Embryonic facial prominence (tissue), 1 donor: Measurements from ENCODE around the gene PI4K2A.
A peak's percentile ranks its signal among the peaks of the same experiment; 100 is the strongest.
"Not testable (repeated sequence)": the region's sequence is repeated elsewhere in the genome, so short reads cannot be mapped to it uniquely, and the experiment has no call there.

ENCODE experiments used
- DNase-seq: peaks from one replicate; pipeline ENCODE4 v3.0.0-alpha.2; 2016; ENCODE audit errors: extremely low spot score

PI4K2A gene

GRCh38 chr10:97675222-97675621, 34.8 kb downstream of the PI4K2A start:
- no peak for DNase-seq

GRCh38 chr10:97676770-97677581, 36.5 kb downstream of the PI4K2A start:
- DNase-seq: no peak

GRCh38 chr10:97679594-97679993, 39.1 kb downstream of the PI4K2A start:
- no peak for DNase-seq

DNA sequence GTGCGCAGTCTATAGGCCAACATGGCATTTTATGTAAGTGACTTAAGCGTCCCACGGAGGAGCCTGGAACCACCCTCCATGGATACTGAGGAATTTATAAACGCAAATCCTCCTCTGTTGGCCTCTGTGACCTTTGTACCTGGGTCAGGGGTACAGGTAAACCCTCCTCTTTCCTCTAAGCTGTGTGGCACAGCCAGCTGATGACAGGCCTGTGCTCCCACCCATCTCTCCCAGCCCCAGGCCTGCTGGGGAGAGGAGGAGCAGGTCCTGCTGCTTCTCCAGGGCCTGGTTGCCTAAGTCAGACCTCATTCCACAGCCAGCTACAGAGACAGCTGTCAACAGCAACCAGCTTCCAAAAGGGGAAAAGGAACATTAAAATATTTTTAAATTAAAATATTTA, 41.6 kb downstream of the PI4K2A start:
- no peak for DNase-seq

DNA sequence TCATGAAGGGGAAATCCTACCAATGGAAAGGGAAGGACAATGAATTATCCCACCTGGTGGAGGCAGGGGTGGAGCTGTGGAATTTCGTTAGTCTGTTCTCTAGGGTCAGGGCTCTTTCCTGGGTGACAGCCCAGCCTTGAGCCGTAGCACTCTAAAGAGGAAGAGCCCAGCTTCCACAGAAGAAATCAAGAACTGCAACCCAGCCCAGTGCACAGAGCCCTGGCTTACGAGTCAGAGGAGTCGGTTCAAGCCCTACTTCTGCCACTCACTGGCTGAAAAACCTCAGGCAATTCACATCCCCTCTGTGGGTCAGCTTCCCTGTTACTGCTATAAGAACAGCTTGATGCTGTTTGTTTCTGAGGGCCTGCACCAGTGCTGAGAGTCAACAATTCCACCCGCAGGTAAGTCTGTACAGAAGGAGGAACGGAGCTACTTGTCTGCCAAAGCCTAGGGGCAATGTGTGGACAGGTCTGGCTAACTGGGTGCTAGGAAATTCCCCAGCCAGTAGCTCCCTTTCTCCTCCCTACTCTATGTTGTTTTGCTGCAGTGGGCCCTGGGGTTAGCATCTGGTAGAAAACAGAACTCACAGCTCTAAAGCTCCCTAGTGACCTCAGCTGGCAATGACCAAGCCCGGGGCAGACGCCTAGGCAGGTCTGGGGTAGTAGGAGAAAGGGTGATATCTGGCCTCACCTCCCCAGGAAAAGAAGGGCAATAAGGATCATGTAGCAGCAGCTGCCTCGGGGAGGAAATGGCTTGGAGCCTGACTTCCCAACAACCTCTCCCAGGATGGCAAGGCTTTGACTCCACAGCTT, 43.3 kb downstream of the PI4K2A start:
- no peak for DNase-seq

DNA sequence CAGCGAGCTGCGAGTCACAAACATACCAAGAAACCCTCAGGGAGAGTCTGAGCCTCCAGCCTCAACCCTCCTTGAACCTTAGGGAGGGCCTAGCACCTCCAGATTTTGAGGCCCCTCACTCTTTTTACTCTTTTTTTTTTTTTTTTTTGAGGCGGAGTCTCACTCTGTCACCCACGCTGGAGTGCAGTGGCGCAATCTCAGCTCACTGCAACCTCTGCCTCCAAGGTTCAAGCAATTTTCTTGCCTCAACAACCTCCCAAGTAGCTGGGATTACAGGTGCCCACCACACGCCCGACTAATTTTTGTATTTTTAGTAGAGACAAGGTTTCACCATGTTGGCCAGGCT, 43.9 kb downstream of the PI4K2A start:
- not testable (repeated sequence) for DNase-seq

GRCh38 chr10:97684866-97685394, 44.5 kb downstream of the PI4K2A start:
- no peak for DNase-seq

DNA sequence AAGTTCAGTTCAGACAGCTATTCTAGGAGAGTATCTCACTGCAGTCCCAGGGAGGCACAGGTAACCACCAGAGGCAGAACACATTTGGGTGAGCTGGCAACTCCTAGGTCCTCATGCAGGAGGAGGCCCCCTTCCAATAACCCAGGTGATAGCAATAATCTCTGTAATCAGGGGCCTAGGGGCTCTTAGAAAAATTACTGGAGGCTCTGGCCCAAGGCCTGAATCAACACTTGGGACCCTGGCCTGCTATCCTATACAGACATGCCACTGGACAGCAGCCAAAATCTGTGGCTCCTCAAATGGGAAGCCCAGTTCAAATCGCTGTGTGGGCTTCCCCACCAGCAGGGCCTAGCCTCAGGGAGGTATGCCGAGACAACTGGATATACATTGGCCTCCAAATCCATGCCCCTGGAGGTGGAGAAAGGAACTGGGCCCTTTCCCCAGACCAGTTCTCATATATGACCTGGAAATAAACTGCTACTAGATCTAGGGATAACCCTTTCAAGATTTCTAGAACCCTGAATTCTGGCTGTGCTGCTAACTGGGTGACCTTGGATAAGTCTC, 45.0 kb downstream of the PI4K2A start:
- no peak for DNase-seq

DNA sequence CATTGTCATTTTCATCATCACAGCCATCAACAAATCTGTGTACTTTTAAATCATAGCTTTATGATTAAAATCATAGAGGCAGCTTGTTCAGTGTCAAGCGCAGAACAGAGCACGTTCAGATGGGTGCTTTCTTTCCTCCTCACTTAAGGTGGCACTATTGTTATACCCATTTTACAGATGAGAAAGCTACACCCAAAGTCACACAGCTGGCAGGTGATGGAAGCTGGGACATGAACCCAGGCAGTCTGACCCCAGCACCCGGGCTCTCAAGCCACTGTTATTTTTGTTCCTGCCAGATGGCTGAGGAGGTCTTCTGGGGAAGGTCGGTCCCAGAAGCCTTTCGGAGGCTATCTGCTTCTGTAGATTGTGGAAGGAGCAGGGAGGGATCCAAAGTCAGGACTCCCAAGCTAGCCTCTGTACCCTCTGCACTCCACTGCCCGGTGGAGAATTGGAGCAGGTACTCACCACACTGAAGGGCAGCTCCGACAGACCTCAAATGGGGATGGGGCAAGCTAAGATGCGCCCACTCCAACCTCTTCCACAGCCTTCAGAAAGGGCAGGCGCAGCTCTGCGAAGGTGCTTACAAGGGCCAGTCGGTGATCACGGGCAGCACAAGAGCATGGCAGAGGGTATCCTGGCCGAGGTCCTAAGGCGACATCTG, 46.0 kb downstream of the PI4K2A start:
- DNase-seq: no peak

DNA sequence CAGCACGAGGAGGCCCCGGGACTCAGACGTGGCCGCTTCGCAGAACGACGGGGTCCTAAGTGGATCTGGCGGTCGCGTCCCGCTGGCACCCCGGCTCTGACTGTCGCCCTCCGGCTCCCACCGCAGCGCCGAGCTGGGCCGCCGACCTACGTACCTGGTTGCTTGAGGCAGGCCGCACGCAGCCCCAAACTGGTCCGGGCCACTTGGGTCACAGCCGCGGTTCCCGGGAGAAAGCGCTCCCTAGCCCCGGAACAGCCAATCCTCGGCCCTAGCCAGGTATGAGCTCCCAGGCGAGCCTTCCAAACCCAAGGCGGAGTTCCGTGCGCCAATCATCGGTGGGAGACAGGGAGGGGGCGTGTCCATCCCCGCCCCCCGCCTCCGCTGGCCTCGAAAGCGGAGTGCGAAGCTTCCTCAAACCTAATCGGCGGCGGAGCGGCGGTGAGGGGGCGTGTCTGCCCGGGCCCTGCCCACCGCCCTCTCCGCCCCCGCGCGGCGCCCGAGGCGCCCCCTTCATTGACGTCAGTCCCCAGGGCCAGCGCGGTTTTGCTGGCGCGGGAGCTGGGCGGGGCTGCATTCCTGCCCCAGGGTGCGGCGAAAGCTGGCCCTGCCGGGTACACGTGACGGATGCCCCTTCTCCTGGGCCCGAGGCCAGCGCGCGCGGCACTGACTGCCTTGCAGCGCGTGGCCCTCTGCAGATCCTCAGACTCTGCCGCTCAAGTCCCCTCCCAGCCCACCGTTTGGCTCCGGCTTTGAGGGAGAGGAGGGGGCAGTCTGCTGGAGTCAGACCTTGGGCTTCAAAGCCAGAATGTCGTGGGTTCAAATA, 46.7 kb downstream of the PI4K2A start, which contains the start of gene AVPI1:
Gene AVPI1 (minus strand): TSS at position 280 of the 823 bp plus-strand sequence. CDS start 7,336 bp downstream, outside the sequence.
- peak; percentile 95 for DNase-seq

- DNase-seq: no peak
Measured at GRCh38 chr10:97687785-97688781, 47.6 kb downstream of the PI4K2A start.

DNA sequence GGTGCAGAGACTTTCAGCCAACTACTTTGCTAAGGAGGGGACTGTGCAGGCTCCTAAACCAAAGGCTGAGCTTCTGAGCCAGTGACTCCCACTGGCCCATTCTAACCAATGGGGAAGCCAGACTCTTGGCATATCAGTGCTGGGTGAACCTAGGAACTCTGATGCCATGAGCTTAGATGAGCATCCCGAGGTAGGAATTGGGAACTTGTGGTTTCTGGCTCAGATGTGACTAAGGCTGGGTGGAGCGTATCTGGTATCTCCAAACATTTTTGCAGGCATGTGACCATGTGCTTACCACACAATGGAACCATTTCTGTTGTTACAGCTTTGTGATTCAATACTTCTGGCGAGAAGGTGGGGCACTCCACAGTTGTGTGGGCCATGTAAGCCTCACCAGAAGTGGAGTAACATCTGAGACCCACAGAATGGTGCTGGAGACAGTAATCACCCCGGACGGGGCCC, 49.1 kb downstream of the PI4K2A start:
- no peak for DNase-seq

GRCh38 chr10:97690133-97690532, 49.7 kb downstream of the PI4K2A start:
- DNase-seq: no peak

DNA sequence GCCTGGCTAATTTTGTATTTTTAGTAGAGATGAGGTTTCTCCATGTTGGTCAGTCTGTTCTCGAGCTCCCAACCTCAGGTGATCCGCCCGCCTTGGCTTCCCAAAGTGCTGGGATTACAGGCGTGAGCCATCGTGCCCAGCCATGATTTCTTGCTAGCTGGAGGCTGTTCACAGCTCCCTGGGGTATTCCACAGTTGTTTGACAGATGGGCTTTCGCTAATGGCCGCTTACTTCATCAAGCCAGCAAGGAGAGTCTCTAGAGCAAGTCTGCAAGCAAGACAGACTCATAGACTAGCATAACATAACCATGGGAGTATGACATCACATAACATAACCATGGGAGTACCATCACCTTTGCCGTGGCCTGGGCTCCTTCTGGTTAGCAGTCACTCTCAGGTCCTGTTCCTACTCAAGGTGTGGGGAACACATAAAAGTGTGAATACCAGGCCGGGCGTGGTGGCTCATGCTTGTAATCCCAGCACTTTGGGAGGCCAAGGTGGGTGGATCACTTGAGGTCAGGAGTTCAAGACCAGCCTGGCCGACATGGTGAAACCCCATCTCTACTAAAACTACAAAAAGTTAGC, 57.7 kb downstream of the PI4K2A start:
- DNase-seq: not testable (repeated sequence)

- no peak for DNase-seq
Measured at GRCh38 chr10:97701438-97702069, 61.1 kb downstream of the PI4K2A start.

- DNase-seq: no peak
Measured at GRCh38 chr10:97703398-97704067, 63.1 kb downstream of the PI4K2A start.

GRCh38 chr10:97704341-97704740, 63.9 kb downstream of the PI4K2A start:
- no peak for DNase-seq

DNA sequence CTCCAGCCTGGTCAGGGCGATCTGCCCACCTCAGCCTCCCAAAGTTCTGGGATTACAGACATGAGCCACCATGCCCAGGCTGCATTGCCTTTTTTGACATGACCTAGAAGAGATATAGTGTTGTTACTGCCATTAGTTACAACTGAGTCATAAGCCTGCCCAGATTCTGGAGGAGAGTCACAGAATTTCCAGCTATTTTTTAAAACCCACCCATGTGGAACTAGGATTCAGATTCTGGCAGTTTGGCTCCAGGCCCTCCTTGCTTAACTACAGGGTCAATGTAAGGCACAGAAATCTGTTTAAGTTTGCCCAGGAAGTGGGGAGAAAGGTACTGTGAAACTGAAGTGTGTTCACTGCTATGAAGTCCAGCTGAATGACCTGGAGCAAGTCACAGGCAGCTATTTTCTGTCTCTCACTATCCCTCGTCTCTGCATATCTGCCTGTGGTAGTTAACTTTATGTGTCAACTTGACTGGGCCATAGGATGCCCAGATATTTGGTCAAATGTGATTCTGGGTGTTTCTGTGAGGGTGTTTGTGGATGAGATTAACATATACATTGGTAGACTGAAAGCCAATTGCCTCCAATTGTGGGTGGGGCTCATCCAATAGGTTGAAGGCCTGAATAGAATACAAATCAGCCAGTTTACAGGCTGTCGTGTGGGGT, 64.7 kb downstream of the PI4K2A start:
- no peak for DNase-seq
